HG03095 (cell line): ENCODE results near the gene OGFOD3.
"Not testable (repeated sequence)": the region's sequence is repeated elsewhere in the genome, so short reads cannot be mapped to it uniquely, and the experiment has no call there.

Source experiments
- ATAC-seq: cut with Tn5 transposase; IDR thresholded peaks from one replicate; pipeline ENCODE4 v1.9.1; 2021; ENCODE audit warnings: moderate library complexity; ENCODE audit not compliant: unreplicated experiment

Gene OGFOD3

DNA sequence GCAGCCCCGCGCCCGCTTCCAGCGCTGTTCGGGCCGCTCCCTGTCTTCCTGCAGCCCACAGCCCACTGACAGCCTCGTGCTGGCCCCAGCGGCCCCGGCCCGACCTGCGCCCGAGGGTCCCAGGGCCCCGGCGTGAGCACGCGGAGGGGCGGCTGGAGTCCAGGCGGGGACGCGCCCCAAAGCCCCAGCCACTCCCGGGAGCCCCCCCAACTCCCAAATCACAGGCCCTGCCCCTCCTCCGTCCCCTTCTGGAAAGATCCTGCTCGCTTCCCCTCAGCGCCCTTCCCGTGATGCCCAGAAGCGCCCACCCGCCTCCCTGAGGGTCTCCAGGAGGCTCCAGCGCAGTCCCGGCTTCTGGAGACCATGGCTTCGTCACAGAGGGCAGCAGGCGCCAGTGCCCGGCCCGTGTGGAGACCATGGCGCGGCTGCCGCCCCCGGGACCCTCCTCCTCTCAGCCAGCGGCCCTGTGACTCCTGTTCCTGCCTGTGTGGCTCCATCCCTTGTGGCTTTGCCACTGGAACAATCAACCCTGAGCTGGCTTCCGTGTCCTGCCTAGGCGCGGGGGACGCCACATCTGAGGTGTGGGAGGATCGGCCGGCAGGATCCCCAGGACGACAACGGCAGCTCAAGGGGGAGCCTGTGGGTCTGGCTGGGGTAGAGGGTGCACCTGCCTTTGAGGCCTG is 42.9 kb downstream of the OGFOD3 start:
- ATAC-seq = no peak

DNA sequence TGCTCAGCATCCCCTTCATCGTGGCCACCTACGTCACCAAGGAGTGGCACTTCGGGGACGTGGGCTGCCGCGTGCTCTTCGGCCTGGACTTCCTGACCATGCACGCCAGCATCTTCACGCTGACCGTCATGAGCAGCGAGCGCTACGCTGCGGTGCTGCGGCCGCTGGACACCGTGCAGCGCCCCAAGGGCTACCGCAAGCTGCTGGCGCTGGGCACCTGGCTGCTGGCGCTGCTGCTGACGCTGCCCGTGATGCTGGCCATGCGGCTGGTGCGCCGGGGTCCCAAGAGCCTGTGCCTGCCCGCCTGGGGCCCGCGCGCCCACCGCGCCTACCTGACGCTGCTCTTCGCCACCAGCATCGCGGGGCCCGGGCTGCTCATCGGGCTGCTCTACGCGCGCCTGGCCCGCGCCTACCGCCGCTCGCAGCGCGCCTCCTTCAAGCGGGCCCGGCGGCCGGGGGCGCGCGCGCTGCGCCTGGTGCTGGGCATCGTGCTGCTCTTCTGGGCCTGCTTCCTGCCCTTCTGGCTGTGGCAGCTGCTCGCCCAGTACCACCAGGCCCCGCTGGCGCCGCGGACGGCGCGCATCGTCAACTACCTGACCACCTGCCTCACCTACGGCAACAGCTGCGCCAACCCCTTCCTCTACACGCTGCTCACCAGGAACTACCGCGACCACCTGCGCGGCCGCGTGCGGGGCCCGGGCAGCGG is 43.6 kb downstream of the OGFOD3 start:
- ATAC-seq = no peak

DNA sequence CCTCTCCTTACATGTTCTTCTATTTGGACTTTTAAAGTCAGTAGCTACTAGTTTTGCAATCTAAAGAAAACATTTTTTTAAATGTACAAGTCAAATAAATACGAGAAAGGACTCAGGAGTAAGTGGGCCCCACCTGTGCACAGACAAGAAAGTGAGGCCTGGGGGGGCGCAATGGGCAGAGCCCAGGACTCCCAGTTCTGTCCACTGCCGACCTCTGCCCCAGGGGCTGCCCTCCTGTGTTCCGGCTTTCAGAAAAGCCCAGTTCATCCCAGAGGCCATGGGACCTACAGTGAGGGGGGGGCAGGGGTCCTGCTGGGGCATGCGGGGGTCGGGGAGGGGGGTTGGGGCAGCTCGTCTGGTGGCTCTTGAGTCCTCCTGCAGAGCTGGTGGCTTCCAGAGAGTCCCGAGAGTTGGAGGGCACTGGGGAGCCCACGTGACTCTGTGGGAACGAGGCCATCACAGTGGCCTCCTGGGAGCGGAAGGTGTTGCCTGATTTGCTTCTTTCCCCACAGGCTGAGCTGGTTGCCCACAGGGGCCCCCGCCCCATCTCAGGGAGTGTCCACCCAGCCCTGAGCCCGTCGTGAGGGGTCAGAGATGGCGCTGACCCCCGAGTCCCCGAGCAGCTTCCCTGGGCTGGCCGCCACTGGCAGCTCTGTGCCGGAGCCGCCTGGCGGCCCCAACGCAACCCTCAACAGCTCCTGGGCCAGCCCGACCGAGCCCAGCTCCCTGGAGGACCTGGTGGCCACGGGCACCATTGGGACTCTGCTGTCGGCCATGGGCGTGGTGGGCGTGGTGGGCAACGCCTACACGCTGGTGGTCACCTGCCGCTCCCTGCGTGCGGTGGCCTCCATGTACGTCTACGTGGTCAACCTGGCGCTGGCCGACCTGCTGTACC is 44.4 kb downstream of the OGFOD3 start:
- no peak for ATAC-seq

DNA sequence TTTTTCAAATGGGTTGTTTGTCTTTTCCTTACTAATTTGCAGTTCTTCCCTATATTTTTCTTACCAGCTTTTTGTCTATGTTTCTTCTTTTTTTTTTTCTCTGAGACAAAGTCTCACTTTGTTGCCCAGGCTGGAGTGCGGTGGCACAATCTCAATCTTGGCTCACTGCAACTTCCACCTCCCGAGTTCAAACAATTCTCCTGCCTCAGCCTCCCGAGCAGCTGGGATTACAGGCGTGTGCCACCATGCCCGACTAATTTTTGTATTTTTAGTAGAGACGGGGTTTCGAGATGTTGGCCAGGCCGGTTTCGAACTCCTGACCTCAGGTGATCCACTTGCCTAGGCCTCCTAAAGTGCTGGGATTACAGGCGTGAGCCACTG is 45.3 kb downstream of the OGFOD3 start:
- ATAC-seq = not testable (repeated sequence)

DNA sequence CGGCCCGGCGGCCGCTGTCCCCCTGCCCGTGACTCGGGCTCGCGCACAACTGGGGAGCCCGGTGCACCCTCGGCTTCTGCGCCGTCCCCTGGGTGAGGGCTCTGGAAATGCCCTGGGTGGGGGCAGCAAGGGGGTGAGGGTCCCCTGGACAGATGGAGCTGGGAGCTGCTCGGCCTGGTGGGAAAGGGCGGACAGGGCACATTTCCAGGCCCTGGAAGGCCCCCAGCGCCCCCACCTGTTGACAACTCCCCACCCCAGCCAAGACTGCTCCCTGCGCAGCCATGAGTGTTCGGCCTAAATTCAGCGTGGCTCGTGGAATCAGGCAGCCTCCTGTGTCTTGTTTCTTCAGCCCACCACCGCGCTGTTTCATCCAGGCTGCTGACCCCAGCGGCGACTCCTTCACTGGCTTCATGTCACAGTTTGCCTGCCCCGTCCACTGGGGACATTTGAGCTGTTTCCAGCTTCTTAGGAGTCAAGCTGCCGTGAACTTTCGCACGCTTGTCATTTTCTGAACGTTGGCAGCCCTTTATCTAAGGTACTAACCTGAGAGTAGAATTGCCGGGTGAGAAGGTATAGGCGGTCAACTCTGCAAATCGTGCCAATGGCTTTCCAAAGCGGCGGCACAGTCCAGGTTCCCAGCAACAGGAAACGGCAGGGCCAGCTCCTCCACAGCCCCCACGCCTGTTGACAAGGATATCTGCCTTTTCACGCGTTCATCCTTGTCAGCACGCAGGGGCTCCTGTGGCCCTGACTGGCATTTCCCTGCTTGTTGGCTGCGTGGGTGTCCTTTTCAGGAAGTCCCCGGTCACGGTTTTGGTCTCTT is 45.9 kb downstream of the OGFOD3 start:
- no peak for ATAC-seq

DNA sequence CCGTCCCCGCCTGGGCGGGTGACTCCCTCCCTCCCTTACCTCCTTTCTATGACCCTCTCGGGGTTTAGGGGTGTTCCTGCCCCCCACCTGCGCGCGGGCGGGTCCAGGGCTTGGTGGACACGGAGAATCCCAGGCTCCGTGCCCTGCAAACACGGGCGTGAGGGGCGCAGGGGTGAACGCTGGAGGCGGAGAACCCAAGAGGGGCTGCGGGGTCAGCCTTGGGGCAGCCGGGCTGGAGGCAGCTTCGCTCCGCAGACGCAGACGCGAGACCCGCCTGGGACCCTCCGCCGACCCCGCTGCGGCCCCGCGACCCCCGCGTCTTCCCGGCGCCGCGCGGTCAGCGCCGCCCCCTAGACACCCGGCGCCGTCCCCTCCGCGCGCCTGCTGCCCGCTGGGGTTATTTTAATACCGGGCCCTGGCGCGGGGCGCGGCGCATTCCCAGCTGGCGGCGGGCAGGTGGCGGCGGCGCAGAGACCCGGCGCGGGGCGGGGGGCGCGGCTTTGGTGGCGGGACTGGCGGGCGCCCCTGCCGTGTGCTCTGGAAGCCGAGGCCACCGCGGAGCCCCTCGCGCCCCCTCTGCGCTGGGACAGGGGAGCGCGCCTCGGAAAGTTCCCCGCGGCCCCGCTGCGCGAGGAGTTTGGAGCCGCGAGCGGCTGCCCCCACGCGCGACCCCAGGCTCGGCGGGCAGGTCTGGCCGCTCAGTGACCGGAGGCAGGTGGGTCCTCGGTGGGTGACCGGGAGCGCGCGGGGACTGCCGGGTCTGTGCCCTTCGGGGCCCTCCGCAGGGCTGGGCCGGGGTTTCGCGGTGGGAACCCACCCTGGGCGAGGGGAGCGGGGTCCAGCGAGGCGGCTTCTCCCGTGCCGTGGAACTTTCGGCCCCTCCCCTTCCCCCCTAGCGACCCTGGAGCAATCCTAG is 46.8 kb downstream of the OGFOD3 start, which contains the start of gene UTS2R:
Gene UTS2R (plus strand): TSS at position 433 of the 916 bp plus-strand sequence. CDS start 2,560 bp downstream, outside the sequence.
- no peak for ATAC-seq

DNA sequence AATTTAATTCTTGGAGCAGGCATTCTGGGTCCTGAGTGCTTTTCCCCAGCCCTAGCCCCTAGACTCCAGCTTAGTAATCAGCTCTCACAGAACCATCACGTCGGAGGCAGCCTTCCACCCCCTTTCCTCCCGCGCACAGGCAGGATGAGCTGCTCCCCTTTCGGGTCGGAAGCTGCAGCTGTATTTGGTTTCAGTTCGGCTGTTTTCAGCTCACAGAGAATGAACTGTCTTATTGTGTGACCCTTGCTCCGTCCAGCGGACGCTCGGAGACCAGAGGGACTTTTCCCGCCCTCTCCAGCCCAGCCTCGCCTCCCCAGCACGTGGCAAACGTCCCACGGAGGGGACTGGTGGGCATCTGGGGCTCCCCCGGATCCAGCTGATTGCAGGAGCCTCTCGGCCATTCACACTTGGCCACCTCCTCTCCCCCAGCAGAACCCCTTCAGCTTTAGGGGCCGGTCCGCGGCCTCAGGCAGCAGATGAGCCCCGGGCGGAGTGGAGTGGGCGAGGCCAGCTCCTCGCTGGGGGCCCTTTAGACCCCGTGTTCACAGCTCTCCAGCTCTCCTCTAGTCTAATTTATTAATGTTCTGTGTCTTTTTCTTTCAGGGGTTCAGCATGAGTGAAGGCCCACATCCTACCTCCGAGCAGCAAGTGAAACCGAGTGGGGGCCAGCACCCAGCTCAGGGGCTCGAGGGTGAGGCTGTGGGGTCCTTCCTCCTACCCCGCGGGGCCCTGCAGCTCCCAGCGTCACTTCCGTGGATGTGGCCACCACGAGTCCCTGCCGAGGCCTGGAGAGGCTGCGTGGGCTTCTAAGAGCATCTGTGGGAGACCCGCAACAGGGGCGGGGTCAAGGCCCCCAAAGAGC is 47.7 kb downstream of the OGFOD3 start:
- ATAC-seq = peak; percentile 73

DNA sequence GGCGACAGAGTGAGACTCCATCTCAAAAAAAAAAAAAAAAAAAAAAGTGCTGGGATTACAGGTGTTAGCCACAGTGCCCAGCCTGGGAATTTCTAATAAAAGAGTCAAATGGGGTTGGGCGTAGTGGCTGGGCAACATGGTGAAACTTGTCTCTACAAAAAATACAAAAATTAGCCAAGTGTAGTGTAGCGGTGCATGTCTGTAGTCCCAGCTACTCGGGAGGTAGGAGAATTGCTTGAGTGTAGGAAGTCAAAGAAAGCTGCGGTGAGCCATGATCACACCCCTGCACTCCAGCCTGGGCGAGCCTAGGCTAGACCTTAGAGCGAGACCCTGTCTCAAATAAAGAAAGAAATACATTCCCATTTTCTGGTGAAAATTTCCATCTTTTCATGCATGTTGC is 49.2 kb downstream of the OGFOD3 start:
- no peak for ATAC-seq

DNA sequence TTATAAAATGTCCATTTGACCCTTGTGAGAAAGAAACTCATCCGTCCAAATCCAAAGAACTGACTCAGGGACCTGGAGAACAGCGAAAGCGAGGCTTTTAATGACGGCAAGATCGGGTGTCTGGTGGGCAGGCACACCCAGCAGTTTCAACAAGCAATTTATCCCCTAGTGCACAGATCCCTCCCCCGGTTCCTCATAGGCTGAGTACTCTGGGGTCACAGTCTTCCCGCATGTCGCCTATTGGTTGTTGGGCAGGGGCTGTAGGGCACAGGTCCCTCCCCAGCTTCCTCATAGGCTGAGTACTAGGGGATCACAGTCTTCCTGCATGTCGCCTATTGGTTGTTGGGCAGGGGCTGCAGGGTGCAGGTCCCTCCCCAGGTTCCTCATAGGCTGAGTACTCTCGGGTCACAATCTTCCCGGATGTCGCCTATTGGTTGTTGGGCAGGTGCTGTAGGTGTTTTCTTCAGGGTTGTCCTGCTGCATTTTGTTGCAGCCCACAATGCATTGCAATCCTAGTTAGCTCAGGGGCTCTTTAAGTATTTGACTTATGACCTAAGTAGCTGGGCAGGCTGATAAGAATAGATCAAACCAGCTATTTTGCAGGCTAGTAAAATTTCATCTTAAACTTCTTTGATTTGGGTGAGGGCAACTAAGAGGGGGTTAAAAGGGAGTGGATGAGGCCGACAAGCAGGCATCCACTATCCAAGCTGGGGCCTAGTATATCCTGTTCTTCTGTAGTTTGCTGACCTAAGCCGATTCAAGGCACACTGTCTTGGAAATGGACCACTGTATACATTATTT is 50.5 kb downstream of the OGFOD3 start:
- no peak for ATAC-seq

DNA sequence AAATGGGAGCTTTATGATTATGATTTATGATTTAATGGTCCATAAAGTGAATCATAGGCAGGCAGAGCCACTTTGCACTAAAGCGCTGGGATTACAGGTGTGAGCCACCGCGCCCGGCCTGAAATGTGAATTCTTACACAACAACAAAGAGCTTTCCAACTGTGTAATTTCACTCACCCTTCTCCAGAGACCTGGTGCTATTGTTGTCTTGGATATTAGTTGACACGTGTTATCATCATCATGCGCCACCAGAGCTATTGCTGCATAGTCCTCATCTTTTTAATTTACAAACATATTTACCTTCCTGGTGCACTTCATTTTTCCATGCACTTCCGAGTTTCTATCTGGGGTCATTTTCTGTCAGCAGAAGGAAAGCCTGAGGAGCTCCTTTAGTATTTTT is 51.6 kb downstream of the OGFOD3 start:
- no peak for ATAC-seq

DNA sequence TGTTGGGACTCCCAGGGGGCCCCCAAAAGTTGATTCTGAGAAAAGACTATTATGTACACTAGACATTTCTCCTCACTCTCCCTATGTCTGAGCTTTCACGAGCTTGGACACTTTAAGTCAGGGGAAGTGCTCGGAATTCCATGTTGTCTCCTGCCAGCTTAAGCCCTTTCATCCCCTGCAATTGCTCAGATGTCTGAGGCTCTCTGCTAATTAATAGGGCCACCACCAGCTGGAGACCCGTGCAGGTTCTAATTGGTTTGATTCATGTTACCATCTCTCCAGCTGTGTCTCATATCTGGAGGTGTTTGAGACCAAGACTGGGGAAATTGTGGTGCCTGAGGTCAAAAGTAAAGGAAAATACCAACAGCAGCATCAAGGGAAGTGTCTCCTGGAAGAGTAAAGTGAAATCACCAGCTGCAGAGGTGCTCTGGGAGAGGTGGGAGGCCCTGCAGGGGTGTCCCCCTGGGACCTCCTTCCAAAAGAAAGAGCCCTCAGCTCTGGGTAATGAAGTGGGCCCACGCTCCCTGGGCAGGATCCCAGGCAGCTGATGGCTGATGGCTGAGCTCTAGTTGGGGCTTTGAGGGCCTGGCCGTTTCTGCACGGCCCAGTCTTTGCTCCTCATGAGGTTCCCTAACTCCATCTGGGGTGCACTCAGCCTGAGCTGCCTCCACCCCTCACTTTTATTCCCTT is 52.6 kb downstream of the OGFOD3 start:
- ATAC-seq = no peak

DNA sequence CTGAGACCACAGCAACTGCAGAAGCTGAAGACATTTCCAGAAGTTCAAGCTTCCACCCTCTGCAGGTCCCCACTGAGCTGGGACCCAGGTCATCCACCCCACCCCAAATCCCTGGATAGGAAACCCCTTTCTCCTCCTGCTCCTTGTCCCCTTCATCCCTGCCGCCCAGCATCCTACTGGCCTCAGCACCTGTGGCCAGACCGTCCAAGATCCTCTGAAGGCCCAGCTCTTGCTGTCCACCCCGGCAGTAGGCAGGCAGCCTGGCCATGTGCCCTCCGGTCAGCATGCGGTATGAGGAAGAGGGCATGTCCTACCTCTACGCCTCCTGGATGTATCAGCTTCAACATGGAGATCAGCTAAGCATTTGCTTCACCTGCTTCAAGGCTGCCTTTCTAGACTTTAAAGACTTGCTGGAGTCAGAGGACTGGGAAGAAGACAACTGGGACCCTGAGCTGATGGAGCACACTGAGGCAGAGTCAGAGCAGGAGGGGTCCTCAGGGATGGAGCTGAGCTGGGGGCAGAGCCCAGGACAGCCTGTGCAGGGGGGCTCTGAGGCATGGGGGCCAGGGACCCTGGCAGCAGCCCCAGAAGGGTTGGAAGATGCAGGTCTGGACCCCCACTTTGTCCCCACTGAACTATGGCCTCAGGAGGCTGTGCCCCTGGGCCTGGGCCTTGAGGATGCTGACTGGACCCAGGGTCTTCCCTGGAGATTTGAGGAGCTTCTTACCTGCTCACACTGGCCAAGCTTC is 56.3 kb downstream of the OGFOD3 start:
- no peak for ATAC-seq

DNA sequence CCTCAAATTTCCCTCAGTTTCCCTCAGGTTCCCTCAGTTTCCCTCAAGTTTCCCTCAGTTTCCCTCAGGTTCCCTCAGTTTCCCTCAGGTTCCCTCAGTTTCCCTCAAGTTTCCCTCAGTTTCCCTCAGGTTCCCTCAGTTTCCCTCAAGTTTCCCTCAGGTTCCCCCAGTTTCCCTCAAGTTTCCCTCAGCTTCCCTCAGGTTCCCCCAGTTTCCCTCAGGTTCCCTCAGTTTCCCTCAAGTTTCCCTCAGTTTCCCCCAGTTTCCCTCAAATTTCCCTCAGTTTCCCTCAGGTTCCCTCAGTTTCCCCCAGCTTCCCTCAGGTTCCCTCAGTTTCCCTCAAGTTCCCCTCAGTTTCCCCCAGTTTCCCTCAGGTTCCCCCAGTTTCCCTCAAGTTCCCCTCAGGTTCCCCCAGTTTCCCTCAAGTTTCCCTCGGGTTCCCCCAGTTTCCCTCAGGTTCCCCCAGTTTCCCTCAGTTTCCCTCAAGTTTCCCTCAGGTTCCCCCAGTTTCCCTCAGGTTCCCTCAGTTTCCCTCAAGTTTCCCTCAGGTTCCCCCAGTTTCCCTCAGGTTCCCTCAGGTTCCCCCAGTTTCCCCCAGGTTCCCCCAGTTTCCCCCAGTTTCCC is 58.8 kb downstream of the OGFOD3 start:
- ATAC-seq = not testable (repeated sequence)

DNA sequence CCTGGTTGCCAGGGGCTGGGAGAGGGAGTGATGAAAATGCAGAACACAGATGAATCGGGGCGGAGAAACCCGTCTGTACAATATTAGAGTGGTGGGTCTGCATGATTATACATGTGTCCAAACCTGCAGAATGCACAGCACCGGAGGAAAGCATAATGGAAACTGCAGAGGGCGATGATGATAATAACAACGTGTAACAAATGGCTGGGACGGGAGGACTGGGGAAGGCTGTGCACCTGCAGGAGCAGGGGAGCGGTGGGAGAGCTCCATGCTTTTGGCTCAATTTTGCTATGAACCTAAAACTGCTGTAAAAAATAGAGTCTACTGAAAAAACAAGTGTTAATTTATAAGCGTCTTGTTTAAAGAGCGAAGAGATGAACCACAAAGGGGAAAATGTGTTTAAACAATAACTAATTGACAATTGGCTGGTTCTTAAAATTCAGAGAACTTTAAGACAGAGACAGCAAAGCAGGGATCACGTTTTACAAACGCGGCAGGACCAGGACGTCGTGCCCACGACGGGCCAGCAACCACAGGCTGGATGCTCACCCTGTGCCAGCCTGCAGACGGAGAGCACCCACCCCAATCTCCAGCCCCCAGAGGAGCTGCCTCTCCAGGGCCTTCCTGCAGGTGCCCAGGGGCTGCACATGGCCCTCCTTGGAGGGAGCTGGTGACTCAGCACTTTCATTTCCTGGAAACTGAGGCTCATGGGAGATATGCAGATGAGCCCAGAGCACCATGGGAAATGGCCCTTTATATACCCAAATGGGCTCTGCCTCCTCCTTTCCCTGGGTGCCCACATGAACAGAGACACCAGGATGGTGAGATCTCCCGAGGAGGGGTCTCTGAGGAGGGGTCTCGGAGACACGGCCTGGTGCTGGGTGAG is 59.7 kb downstream of the OGFOD3 start, which contains the start of gene TEX19:
Gene TEX19 (plus strand): TSS at position 783 of the 886 bp plus-strand sequence. CDS start 2,904 bp downstream, outside the sequence.
- no peak for ATAC-seq

DNA sequence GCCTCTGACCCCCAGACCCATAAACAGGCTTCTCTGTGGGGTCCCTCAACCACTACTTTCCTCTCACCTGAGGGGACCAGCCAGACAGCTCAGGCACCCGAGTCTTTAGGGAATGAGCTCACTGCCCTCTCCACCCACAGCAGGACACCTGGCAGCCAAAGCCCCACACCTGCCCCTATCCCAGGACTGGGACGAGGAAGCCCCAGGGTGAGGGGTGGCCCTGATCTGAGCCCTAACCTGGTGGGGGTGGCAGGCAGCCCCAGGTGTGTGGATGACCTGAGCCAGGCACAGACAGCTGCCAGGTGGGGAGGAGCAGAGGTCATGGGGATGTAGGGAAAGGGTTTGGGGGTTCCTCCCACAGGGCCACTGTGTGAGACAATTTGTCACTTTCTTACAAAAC is 61.0 kb downstream of the OGFOD3 start:
- no peak for ATAC-seq
